ENCODE data around the gene SOX15. TPM values are rescaled to one million over a fixed set of nuclear protein-coding genes. Genes with fewer than 3 reads are reported as not detected.

Gene SOX15
- total and polyA plus RNA-seq, 2 of the 4 experiments (the other 2 are of a cell fraction), result 0.18 to 0.62 TPM

GRCh38 chr17:7618608-7619007 lies 28.7 kb upstream of the SOX15 start:
- no peak overlapping the region for H3K4ac ChIP-seq (ENCODE audit: low read depth, low read length)
- H3K56ac ChIP-seq (ENCODE audit: extremely low read depth, insufficient read depth, low read length), result no peak overlapping the region
- no peak overlapping the region for H2BK120ac ChIP-seq (ENCODE audit: low read depth, low read length)
- WGBS, 2 experiments (ENCODE audit: extremely low coverage in 2 of 2, insufficient read length in 1 of 2), result 100% methylated on average over 1 of the region's 5 CpGs; no CpG with 5 or more reads in 1 of the 2 experiments
- H2BK20ac ChIP-seq (ENCODE audit: low read depth, low read length), result no peak overlapping the region
- no peak overlapping the region for H3K4me2 ChIP-seq (ENCODE audit: low read depth, low read length)
- H3K18ac ChIP-seq (ENCODE audit: low read depth, low read length), result no peak overlapping the region
- no peaks in the 10 kb centered on the region; the same call in 1 of the 2 replicates for H3K27me3 ChIP-seq (ENCODE audit: control insufficient read depth, insufficient read depth, low read length)
- H3K14ac ChIP-seq (replicated peaks; ENCODE audit: low read depth, low read length), result no peak overlapping the region
- no peak overlapping the region for H2AK9ac ChIP-seq (replicated peaks; ENCODE audit: low read depth, low read length, poor library complexity)
- peaks cover 3% of the 10 kb centered on the region; the same call in 1 of the 2 replicates for H3K9me1 ChIP-seq (ENCODE audit: insufficient read depth, low read length)
- POLR2A ChIA-PET (ENCODE audit: unreplicated experiment), result no interaction called here
- peaks cover 6 to 7% of the 10 kb centered on the region in 2 experiments; a peak in 3 of 4 replicates for H3K79me1 ChIP-seq (ENCODE audit: low read depth in 1 of 2, low read length in 2 of 2)
- no peak overlapping the region for H4K5ac ChIP-seq (ENCODE audit: low read depth, low read length)
- no peak overlapping the region for H3K27ac ChIP-seq (ENCODE audit: insufficient read depth, low read length)
- H3K23ac ChIP-seq (ENCODE audit: low read depth, low read length), result no peak overlapping the region
- H3K4me1 ChIP-seq (ENCODE audit: control insufficient read depth, insufficient read depth, low read length), result peaks cover 1% of the 10 kb centered on the region; the same call in 1 of the 2 replicates
- H2AFZ ChIP-seq (replicated peaks; ENCODE audit: low read length, poor library complexity), result no peak overlapping the region
- TF ChIP-seq SMC3 (IDR thresholded peaks at IDR 0.05; ENCODE audit: low read depth, low read length) (no peak), RCOR1 (IDR thresholded peaks at IDR 0.05; ENCODE audit: insufficient replicate concordance, low read length) (no peak), CTCF (conservative IDR thresholded peaks at IDR 0.05; ENCODE audit: low read depth, low read length) (no peak), POLR2A (IDR thresholded peaks at IDR 0.05; ENCODE audit: low read depth, low read length) (no peak), RFX5 (IDR thresholded peaks at IDR 0.05; ENCODE audit: low read depth, low read length) (no peak), ELK1 (IDR thresholded peaks at IDR 0.05; ENCODE audit: borderline replicate concordance, low read depth, low read length) (no peak), CEBPB (IDR thresholded peaks at IDR 0.05; ENCODE audit: low read depth, low read length) (no peak), RAD21 (IDR thresholded peaks at IDR 0.05; ENCODE audit: low read length) (no peak), MXI1 (IDR thresholded peaks at IDR 0.05; ENCODE audit: borderline replicate concordance, low read depth, low read length) (no peak), USF2 (IDR thresholded peaks at IDR 0.05; ENCODE audit: low read depth, low read length) (no peak), CHD1 (IDR thresholded peaks at IDR 0.05; ENCODE audit: low read depth, low read length) (no peak), BHLHE40 (IDR thresholded peaks at IDR 0.05; ENCODE audit: low read depth, low read length) (no peak), FOS (IDR thresholded peaks at IDR 0.05; ENCODE audit: low read depth, low read length) (no peak), MAFK (IDR thresholded peaks at IDR 0.05; ENCODE audit: low read depth, low read length) (no peak), NFE2L2 (IDR thresholded peaks at IDR 0.05; ENCODE audit: low read depth, low read length) (no peak), MAZ (IDR thresholded peaks at IDR 0.05; ENCODE audit: borderline replicate concordance, low read depth, low read length) (no peak)
- BruUV-seq (replicated peaks), result no TSS peak
- CTCF ChIA-PET, result interaction anchor here (1.4 kb wide), 1 partner anchor 14 kb away, joined by 3 read pairs; no protein-coding TSS in a partner anchor
- H4K20me1 ChIP-seq (ENCODE audit: insufficient read depth, low read length), result peaks cover 8% of the 10 kb centered on the region; the same call in 1 of the 2 replicates
- no peak overlapping the region for H2BK5ac ChIP-seq (ENCODE audit: low read depth, low read length, poor library complexity, severe bottlenecking)
- DNase-seq (no peak), ATAC-seq (ENCODE audit: low read depth) (no peak)
- intact Hi-C loops (cut with micrococcal nuclease), result no loop called here
- H3K9ac ChIP-seq (ENCODE audit: low read depth, low read length), result no peak overlapping the region
- no peak overlapping the region for H2AK5ac ChIP-seq (ENCODE audit: low read depth, low read length)
- no peak overlapping the region for H4K91ac ChIP-seq (ENCODE audit: insufficient read depth, low read depth, low read length)
- dilution Hi-C loops (cut with HindIII; ENCODE audit: low sequenced_read_pairs, unreplicated experiment), result no loop called here
- no peaks in the 10 kb centered on the region for H3K9me3 ChIP-seq (ENCODE audit: control insufficient read depth, insufficient read depth, low read length)
- no peak overlapping the region for H3K4me3 ChIP-seq (ENCODE audit: insufficient read depth, low read depth, low read length)
- in situ Hi-C loops (cut with MboI; ENCODE audit: low sequenced_read_pairs), result no loop called here
- no peaks in the 10 kb centered on the region for H3K36me3 ChIP-seq (ENCODE audit: control insufficient read depth, insufficient read depth, low read length)
- H4K8ac ChIP-seq (ENCODE audit: low read depth in 2 of 2, low read length in 2 of 2), result no peak overlapping the region
- no peak overlapping the region for H2BK15ac ChIP-seq (ENCODE audit: low read depth, low read length)
